ENCODE results near the gene GPR32. TPM values are rescaled to one million over a fixed set of nuclear protein-coding genes. Genes with fewer than 3 reads are reported as not detected.
"Not testable (repeated sequence)": the region's sequence is repeated elsewhere in the genome, so short reads cannot be mapped to it uniquely, and the experiment has no call there.

GPR32 gene
- total RNA-seq, 2 donors from 2014 or later = not detected

DNA sequence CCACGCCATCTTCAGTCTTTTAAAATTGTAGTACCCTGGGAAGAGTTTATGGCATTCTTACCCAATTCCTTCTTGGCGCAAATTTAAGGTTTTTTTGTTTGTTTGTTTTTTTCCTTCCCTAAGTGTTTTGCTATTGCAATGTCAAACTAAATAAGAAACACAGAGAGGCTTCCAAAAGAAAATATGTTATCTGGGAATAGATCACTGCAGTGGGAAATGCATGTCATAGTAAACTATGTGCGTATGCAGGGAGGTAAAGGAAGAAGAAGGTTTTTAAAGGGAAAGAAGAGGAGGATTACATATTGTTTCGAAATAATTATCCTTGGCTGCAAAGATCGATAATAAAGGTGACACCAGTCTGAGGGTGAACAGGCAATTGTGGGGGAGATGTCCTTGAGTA lies 33.9 kb upstream of the GPR32 start:
- Mint-ChIP-seq H3K36me3 (no peaks in the 10 kb centered on the region), H3K9me3 (no peaks in the 10 kb centered on the region), H3K4me1 (ENCODE audit: low read depth in 2 of 2) (no peaks in the 10 kb centered on the region), H3K4me3 (no peak overlapping the region), H3K27ac (no peak overlapping the region), H3K27me3 (peaks cover 25 to 39% of the 10 kb centered on the region in 2 donors)
- ATAC-seq = no peak
- no peak for DNase-seq (ENCODE audit: low spot score)

DNA sequence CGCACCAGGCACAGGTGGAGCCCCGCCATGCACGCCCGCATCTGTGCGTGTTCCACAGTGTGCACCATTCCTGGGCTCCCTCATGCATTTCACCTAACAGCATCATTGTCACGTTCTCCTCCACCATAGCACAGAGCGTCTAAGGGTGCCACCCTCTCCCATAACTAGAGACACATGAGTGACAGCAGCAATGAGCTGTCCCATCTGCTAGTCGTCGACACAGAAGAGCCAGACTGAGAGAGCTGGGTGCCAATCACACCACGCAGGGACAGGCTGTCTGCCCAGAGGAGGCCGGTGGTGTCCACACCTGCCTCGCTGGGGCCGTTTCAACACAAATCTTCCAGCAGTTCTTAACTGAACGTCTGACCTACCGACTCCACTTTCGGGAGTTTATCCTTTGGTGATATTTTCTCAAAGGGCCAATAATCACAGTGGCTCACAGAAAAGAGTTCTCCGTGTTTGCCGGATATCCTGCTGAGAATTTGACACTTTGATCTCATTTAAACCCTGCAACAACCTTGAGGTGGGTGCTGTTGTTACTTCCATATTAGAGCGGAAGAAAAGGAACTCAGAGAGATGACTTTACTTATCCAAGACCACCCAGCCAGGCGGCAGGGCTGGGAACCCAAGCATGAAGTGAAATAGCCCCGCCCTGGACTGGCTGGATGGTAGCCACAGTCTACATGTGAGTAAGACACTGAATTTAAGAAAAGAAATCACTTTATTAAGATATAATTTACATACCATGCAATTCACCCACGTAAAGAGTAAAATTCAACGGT lies 30.9 kb upstream of the GPR32 start:
- ATAC-seq = peak in 1 of 2 donors; percentile 9
- DNase-seq (ENCODE audit: low spot score) = no peak
- peaks cover 21 to 37% of the 10 kb centered on the region in 2 donors for H3K27me3 Mint-ChIP-seq
- H3K4me1 Mint-ChIP-seq (ENCODE audit: low read depth in 2 of 2) = no peaks in the 10 kb centered on the region
- no peaks in the 10 kb centered on the region for H3K36me3 Mint-ChIP-seq
- no peak overlapping the region for H3K4me3 Mint-ChIP-seq
- no peaks in the 10 kb centered on the region for H3K9me3 Mint-ChIP-seq
- no peak overlapping the region for H3K27ac Mint-ChIP-seq

DNA sequence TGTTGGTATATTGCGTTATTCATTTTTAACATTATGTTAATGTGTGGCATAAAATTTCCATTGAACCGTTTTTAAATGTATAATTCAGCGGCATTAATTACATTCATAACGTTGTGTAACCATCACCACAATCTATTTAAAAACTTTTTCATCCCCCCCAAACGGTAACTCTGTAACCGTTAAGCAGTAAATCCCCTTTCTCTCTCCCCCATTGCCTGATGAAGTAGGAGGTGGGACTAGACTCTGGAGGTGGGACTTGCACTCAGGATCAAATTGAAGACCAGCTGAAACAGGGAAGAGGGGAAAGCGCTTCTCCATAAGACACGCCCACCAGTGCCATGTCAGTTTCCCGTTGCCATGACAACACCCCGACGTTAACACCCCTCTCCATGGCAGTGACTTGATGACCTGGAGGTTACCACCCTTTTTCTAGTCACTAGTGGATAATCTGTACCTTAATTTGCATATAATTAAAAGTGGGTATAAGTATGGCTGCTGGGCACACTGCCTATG lies 30.3 kb upstream of the GPR32 start:
- DNase-seq (ENCODE audit: low spot score) (no peak), ATAC-seq (no peak)
- Mint-ChIP-seq H3K4me3 (no peak overlapping the region), H3K27me3 (peaks cover 21 to 37% of the 10 kb centered on the region in 2 donors), H3K9me3 (no peaks in the 10 kb centered on the region), H3K36me3 (no peaks in the 10 kb centered on the region), H3K4me1 (ENCODE audit: low read depth in 2 of 2) (no peaks in the 10 kb centered on the region), H3K27ac (no peak overlapping the region)

DNA sequence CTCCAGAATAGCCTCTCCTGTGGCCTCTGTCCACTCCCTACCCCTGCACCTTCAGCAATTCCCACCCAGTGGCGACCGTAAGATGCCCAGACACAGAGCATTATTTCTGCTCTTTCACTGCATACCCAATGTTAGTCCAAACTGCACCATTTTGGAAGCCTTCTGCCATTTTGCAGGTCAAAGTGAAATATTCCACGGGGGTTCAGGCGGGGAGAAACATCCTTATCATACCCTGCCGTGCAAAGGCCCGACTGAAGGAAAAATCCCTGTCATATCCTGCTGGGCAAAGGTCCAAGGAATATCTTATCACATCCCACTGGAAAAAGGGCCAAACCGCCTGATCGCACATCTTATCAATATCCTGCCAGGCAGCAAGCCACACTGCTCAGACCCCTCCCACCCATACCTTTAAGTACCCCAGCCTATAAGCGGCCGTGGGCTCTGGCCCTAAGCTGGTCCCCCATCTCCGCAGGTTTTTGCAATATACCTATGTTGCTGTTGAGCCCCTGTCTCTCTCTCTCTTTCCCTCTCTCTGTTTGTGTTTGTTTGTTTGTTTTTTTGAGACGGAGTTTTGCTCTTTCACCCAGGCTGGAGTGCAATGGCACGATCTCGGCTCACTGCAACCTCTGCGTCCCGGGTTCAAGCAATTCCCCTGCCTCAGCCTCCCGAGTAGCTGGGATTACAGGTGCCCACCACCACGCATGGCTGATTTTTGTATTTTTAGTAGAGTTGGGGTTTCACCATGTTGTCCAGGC lies 28.9 kb upstream of the GPR32 start:
- Mint-ChIP-seq H3K4me1 (ENCODE audit: low read depth in 2 of 2) (no peaks in the 10 kb centered on the region), H3K4me3 (no peak overlapping the region), H3K9me3 (no peaks in the 10 kb centered on the region), H3K27me3 (peaks cover 19 to 29% of the 10 kb centered on the region in 2 donors), H3K27ac (no peak overlapping the region), H3K36me3 (no peaks in the 10 kb centered on the region)
- no peak for DNase-seq (ENCODE audit: low spot score)
- no peak for ATAC-seq

DNA sequence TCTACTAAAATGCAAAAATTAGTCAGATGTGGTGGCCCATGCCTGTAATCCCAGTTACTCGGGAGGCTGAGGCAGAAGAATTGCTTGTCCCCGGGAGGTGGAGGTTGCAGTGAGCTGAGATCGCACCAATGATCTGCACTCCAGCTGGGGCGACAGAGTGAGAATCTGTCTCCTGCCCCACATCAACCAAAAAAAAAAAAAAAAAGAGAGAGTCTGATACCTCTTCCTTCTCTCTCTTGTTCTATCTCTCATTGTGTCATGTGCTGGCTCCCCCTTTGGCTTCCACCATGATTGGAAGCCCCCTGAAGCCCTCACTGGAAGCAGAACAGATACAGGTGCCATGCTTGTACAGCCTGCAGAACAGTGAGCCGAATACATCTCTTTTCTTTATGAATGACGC lies 26.7 kb upstream of the GPR32 start:
- no peak for DNase-seq (ENCODE audit: low spot score)
- Mint-ChIP-seq H3K4me1 (ENCODE audit: low read depth in 2 of 2) (no peaks in the 10 kb centered on the region), H3K9me3 (no peaks in the 10 kb centered on the region), H3K27me3 (peaks cover 14 to 22% of the 10 kb centered on the region in 2 donors), H3K4me3 (no peak overlapping the region), H3K36me3 (no peaks in the 10 kb centered on the region), H3K27ac (no peak overlapping the region)
- no peak for ATAC-seq

DNA sequence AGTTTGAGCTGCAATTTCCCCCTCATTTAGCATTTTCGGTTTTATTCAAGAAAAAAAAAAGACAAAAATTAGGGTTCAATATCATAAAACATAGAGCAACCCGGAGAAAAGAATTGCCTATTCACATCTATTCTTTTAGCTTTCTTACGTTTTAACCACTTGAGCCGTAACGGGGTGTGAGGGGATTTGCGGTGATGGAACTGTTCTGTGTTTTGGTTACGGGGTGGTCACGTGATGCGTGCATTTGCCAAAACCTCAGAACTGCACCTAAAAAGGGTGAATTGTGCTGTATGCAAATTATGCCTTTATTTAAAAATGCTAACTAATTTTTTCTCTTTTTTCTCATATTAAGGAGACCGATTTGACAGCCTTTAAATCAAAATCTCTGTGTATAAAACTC lies 25.0 kb upstream of the GPR32 start:
- DNase-seq (ENCODE audit: low spot score) = no peak
- H3K36me3 Mint-ChIP-seq = no peaks in the 10 kb centered on the region
- ATAC-seq = no peak

DNA sequence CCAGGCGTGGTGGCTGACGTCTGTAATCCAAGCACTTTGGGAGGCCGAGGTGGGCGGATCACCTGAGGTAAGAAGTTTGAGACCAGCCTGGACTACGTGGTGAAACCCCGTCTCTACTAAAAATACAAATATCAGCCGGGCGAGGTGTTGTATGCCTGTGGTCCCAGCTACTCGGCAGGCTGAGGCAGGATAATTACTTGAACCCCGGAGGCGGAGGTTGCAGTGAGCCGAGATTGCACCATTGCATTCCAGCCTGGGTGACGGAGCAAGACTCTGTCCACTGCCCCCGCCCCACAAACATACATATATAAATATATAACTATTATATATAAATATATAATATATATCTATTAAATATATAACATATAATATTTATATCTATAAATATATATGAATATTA lies 23.1 kb upstream of the GPR32 start:
- DNase-seq (ENCODE audit: low spot score); H3K27me3 Mint-ChIP-seq; H3K9me3 Mint-ChIP-seq; H3K4me1 Mint-ChIP-seq (ENCODE audit: low read depth in 2 of 2); H3K27ac Mint-ChIP-seq; H3K4me3 Mint-ChIP-seq; ATAC-seq; H3K36me3 Mint-ChIP-seq: not testable (repeated sequence)

More for the DNA sequence above, 25.0 kb upstream of the GPR32 start:
- Mint-ChIP-seq H3K9me3 (no peaks in the 10 kb centered on the region), H3K27ac (no peak overlapping the region), H3K27me3 (peaks cover 6 to 12% of the 10 kb centered on the region in 2 donors), H3K4me3 (no peak overlapping the region), H3K4me1 (ENCODE audit: low read depth in 2 of 2) (no peaks in the 10 kb centered on the region)

DNA sequence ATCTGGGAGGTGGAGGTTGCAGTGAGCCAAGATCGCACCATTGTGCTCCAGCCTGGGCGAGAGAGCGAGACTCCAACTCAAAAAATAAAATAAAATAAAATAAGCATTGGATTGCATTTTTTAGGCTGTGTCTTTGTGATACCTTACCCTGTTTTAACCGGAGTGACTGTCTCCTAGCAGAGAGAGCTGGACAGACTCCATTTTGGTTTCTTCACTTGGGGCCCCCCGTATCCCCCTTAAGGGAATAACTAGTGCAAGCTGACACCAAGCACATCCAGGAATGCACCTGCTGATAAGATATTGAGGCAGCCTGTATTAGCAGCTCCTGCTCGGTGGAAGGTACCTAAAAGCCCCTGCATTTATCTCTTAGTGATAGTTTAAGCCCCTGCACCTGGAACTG lies 20.8 kb upstream of the GPR32 start:
- no peak for ATAC-seq
- Mint-ChIP-seq H3K9me3 (no peaks in the 10 kb centered on the region), H3K36me3 (no peaks in the 10 kb centered on the region), H3K4me1 (ENCODE audit: low read depth in 2 of 2) (no peaks in the 10 kb centered on the region), H3K4me3 (no peak overlapping the region), H3K27me3 (peaks cover 0 to 7% of the 10 kb centered on the region in 2 donors), H3K27ac (no peak overlapping the region)
- no peak for DNase-seq (ENCODE audit: low spot score)

DNA sequence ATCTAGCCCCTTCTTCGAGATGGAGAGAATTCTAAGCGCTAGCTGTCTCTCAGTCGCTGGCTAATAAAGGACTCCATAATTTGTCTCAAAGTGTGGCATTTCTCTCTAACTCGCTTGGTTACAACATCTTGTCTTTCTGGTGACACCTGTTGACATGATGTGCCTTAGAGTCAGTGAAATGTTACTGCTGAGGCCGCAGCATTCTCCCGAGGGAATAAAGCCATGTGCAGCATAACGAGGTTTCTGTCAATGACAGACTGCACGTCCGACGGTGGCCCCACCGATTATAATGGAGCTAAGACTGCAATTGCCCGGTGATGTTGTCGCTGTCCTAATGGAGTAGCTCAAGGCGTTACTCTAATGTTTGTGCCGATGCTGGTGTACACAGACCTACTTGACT lies 20.3 kb upstream of the GPR32 start:
- Mint-ChIP-seq H3K4me1 (ENCODE audit: low read depth in 2 of 2) (no peaks in the 10 kb centered on the region), H3K27me3 (peaks cover 0 to 7% of the 10 kb centered on the region in 2 donors), H3K27ac (no peak overlapping the region), H3K36me3 (no peaks in the 10 kb centered on the region), H3K4me3 (no peak overlapping the region), H3K9me3 (no peaks in the 10 kb centered on the region)
- ATAC-seq (no peak), DNase-seq (ENCODE audit: low spot score) (no peak)

DNA sequence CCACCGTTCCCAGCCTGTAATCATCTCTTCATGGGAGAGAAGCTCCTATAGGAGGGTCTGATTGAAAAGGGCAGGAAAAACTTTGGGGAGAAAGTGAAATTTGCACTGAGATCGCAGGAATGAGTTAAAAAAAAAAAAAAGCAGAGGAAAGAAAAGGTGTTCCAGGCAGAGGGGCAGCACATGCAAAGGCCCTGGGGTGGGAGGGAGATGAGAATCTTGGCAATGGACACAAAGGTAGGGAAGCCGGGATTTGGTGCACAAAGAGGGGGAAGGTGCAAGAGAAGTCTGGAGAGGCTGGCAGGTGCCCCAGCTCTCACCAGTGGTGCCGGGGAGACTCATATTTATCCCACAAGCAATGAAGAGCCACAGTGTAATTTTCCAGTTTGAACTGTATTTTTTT lies 16.4 kb upstream of the GPR32 start:
- no peaks in the 10 kb centered on the region for H3K36me3 Mint-ChIP-seq
- no peaks in the 10 kb centered on the region for H3K4me1 Mint-ChIP-seq (ENCODE audit: low read depth in 2 of 2)
- no peak overlapping the region for H3K4me3 Mint-ChIP-seq
- peaks cover 4 to 17% of the 10 kb centered on the region in 2 donors for H3K27me3 Mint-ChIP-seq
- no peaks in the 10 kb centered on the region for H3K9me3 Mint-ChIP-seq
- no peak for DNase-seq (ENCODE audit: low spot score)
- no peak for ATAC-seq
- H3K27ac Mint-ChIP-seq = no peak overlapping the region

DNA sequence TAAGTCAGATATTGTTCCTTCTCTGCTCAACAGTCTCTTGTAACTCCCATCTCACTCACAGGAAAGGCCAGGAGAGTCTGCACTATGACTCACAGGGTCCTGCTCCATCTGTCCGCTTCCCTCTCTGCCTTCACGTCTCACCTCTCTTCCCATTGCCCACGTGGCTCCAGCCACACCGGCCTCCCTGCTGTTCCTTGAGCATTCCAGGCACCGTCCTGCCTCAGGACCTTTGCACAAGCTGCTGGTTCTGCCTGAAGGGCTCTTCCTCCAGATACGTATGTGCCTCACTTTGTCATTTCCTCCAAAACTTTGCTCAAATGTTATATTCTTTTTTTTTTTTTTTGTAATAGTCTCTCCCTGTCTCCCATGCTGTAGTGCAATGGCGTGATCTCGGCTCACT lies 14.0 kb upstream of the GPR32 start:
- DNase-seq (ENCODE audit: low spot score); H3K4me3 Mint-ChIP-seq; H3K4me1 Mint-ChIP-seq (ENCODE audit: low read depth in 2 of 2); H3K27ac Mint-ChIP-seq; H3K9me3 Mint-ChIP-seq; H3K36me3 Mint-ChIP-seq; ATAC-seq: not testable (repeated sequence)
- peaks cover 4 to 17% of the 10 kb centered on the region in 2 donors for H3K27me3 Mint-ChIP-seq

DNA sequence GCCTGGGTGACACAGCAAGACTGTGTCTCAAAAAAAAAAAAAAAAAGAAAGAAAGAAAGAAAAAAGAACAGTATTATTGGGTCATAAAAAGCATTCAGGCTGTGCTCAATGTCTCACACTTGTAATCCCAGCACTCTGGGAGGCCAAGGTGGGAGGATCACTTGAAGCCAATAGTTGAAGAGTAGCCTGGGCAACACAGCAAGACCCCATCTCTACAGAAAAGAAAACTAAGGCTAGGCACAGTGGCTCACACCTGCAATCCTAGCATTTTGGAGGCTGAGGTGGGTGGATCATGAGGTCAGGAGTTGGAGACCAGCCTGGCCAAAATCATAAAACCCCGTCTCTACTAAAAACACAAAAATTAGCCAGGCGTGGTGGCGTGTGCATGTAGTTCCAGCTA lies 12.6 kb upstream of the GPR32 start:
- H3K36me3 Mint-ChIP-seq; H3K4me1 Mint-ChIP-seq (ENCODE audit: low read depth in 2 of 2); H3K27ac Mint-ChIP-seq; H3K4me3 Mint-ChIP-seq; H3K9me3 Mint-ChIP-seq; DNase-seq (ENCODE audit: low spot score); ATAC-seq: not testable (repeated sequence)
- H3K27me3 Mint-ChIP-seq = peaks cover 4 to 17% of the 10 kb centered on the region in 2 donors

DNA sequence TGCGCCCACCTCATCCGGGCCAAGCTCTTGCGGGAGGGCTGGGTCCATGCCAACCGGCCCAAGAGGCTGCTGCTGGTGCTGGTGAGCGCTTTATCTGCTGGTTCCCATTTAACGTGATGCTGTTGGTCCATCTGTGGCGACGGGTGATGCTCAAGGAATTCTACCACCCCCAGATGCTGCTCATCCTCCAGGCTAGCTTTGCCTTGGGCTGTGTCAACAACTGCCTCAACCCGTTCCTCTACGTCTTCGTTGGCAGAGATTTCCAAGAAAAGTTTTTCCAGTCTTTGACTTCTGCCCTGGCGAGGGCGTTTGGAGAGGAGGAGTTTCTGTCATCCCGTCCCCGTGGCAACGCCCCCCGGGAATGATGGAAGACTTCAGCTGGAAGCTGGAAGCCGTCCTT lies 11.2 kb upstream of the GPR32 start:
- H3K36me3 Mint-ChIP-seq; H3K9me3 Mint-ChIP-seq; H3K27ac Mint-ChIP-seq; ATAC-seq; DNase-seq (ENCODE audit: low spot score); H3K4me3 Mint-ChIP-seq; H3K4me1 Mint-ChIP-seq (ENCODE audit: low read depth in 2 of 2): not testable (repeated sequence)
- peaks cover 4 to 11% of the 10 kb centered on the region in 2 donors for H3K27me3 Mint-ChIP-seq

DNA sequence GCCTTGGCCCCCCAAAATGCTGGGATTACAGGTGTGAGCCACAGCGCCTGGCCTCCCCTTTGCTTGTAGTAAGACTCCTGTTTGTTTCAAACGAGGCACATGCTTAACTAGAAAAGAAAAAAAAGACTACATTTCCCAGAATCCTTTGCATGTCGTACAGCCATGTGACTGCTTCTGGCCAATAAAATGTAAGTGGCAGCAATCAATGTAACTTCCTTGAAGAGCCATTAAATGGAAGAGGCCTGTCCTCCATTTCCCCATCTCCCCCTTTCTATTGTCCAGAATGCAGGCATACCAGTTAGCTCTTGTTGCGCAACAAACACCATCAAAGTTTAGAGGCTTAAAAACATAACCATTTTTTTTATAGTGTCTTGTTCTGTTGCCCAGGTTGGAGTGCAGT lies 10.4 kb upstream of the GPR32 start:
- ATAC-seq (no peak), DNase-seq (ENCODE audit: low spot score) (no peak)
- Mint-ChIP-seq H3K27ac (no peak overlapping the region), H3K9me3 (no peaks in the 10 kb centered on the region), H3K36me3 (no peaks in the 10 kb centered on the region), H3K4me3 (no peak overlapping the region), H3K4me1 (ENCODE audit: low read depth in 2 of 2) (no peaks in the 10 kb centered on the region), H3K27me3 (peaks cover 5 to 10% of the 10 kb centered on the region in 2 donors)

All from natural killer cell treated with Interleukin-12 subunit alpha and Interleukin-12 subunit beta and Interleukin-15 and Interleukin-18, amount 100 ng/mL, for 72 hours (primary cell).